ENCODE data around the gene ZC3H10.
"Not testable (repeated sequence)": the region's sequence is repeated elsewhere in the genome, so short reads cannot be mapped to it uniquely, and the experiment has no call there.

Gene ZC3H10, protein sequence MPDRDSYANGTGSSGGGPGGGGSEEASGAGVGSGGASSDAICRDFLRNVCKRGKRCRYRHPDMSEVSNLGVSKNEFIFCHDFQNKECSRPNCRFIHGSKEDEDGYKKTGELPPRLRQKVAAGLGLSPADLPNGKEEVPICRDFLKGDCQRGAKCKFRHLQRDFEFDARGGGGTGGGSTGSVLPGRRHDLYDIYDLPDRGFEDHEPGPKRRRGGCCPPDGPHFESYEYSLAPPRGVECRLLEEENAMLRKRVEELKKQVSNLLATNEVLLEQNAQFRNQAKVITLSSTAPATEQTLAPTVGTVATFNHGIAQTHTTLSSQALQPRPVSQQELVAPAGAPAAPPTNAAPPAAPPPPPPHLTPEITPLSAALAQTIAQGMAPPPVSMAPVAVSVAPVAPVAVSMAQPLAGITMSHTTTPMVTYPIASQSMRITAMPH

DNA sequence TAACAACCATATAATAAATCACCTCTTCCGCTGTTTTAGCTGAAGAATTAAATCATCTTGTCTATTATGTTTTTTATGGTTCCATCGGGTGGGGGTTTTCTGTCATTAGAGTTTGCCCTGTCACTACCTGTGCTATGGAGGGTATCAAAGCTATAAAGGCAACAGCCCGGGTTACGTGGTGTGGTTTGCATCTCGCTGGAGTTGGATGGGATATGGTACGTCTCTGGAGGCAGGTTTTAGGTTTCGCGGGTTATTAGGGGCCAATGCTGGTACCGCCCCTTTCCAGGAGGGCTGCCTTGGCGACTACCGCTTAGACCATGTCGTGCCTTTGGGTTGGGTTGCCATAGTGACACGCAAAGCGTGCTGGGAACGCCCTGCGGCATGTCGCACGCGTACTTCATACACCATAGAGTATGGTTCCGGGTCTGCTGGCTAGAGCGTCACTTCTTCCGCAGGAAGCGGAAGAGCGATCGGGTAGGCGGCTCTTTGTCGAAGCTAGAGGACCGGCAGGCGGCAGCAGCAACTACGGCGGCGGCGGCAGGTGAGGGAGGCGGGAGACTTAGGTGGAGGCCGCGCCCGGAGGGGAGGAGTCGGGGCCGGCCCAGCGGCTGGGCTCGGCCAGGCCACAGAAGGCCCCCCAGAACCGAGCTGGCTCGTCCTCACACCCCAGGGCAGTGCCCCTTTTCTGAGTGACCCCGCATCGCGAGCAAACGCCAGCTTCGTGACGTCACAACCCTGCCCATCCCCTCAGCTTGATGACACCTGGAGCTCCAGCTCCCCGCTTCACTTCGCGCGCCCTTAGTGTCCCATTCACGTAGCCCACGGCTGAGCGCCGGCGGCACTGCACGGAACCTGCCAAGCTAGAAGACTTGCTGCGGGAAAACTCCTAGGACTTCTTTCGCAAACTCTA lies at the start of gene ZC3H10:
TSS of gene ZC3H10 (plus strand) at position 489 of the 910 bp plus-strand sequence. CDS start 2,297 bp downstream, outside the sequence.
- DNase-seq (ENCODE audit: low read depth) = peak; percentile 99

- no peak for DNase-seq (ENCODE audit: low read depth)
Observed at GRCh38 chr12:56071648-56072047, 46.4 kb upstream of the ZC3H10 start.

DNA sequence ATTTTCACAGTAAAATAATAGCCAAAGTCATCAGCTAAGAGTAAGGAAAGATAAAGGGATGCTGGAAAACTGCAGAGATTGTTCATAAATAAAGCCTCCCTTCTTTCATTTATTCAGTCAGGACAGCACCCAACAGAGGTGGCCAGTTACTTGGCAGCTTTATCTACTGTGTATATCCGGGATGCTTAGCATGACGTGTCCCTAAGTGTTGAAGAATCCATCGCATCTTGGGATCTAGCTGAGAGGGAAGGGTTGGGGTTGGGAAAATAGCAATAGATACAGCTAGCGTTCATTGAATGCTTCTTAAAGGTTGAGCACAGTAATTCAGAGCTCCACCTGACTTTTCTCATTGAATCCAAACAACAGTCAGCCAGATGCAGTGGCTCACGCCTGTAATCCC lies 43.7 kb upstream of the ZC3H10 start:
- no peak for DNase-seq (ENCODE audit: low read depth)

DNA sequence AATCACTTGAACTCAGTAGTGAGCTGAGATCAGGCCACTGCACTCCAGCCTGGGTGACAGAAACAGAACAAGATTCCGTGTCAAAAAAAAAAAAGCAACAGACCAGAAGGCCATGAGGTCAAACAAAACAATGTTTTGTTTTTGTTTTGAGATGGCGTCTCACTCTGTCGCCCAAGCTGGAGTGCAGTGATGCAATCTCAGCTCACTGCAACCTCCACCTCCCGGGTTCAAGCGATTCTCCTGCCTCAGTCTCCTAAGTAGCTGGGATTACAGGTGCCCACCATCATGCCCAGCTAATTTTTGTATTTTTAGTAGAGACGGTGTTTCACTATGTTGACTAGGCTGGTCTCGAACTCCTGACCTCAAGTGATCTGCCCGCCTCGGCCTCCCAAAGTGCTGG lies 40.1 kb upstream of the ZC3H10 start:
- not testable (repeated sequence) for DNase-seq (ENCODE audit: low read depth)

DNA sequence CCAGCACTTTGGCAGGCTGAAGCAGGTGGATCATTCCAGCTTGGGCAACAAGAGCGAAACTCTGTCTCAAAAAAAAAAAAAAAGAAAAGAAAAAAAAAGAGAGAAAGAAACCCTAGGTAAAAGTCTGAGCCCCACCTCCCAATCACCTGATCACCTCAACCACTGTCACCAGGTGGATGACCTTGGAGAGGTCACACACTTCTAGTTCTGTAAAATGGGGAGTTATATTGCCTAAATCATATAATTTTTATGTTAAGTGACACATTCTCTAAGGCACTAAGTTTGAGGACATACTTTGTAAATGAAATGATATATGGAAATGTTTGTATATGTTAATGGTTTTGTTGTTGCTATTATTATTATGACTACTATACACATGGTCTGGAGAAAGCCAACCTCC lies 39.6 kb upstream of the ZC3H10 start:
- no peak for DNase-seq (ENCODE audit: low read depth)

DNA sequence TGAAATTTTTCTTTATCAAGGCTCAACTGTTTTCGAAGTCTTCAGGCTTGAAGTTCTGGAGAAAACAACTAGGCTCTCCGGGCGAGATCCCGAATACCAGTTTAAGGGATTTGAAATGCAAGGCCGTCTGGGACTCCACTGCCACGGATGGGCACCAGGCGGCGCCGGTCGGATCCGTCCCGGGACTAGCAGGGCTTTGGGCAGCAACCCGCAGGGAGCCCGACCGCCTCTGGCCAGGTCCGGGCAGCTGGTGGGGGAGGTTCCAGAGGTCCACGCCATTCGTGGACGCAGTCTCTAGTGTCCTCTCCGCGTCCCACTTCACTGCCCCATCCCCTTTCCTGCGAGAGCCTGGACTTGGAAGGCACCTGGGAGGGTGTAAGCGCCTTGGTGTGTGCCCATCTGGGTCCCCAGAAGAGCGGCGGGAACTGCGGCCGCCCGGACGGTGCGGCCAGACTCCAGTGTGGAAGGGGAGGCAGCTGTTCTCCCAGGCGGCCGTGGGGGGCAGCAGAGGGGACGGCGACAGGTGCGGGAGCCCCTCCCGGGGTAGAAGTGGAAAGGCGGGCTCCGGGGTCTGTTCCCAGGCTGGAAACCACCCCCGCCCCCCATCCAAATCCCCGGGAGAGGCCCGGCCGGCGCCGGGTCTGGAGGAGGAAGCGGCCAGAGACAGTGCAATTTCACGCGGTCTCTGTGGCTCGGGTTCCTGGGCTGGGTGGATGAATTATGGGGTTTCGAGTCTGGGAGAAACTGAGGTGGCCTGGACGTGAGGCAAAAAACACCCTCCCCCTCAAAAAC lies 38.9 kb upstream of the ZC3H10 start:
- peak; percentile 69 for DNase-seq (ENCODE audit: low read depth)

DNA sequence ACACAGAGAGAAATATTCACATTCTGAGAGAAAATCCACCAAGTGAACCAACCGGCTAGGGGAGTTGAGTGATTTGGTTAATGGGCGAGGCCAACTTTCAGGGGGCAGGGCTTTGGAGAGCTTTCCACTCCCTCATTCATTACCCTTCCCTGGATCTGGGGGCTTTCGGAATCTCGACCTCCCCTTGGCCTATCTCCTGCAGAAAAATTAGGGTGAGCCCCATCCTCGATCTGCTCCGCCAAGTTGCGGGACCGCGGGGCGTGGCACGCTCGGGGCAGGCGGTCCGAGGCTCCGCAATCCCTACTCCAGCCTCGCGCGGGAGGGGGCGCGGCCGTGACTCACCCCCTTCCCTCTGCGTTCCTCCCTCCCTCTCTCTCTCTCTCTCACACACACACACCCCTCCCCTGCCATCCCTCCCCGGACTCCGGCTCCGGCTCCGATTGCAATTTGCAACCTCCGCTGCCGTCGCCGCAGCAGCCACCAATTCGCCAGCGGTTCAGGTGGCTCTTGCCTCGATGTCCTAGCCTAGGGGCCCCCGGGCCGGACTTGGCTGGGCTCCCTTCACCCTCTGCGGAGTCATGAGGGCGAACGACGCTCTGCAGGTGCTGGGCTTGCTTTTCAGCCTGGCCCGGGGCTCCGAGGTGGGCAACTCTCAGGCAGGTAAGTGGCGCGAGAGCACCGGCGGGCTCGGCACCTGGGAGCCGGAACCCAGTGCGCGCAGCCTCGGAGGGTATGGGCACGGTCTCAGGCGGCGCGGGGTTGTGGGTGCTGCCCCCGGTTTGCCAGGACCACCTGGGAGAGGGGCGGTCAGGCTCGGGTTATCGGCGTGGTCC lies 38.1 kb upstream of the ZC3H10 start, which contains the start of gene ERBB3:
TSS of gene ERBB3 (plus strand) at position 443 of the 833 bp plus-strand sequence. CDS start at position 579, 136 bp downstream.
- DNase-seq (ENCODE audit: low read depth) = peak; percentile 48

GRCh38 chr12:56080556-56081138 lies 37.4 kb upstream of the ZC3H10 start:
- no peak for DNase-seq (ENCODE audit: low read depth)

- no peak for DNase-seq (ENCODE audit: low read depth)
Observed at GRCh38 chr12:56081393-56082347, 36.4 kb upstream of the ZC3H10 start.

GRCh38 chr12:56082382-56082781 lies 35.7 kb upstream of the ZC3H10 start:
- no peak for DNase-seq (ENCODE audit: low read depth)

- no peak for DNase-seq (ENCODE audit: low read depth)
Observed at GRCh38 chr12:56082967-56083366, 35.1 kb upstream of the ZC3H10 start.

DNA sequence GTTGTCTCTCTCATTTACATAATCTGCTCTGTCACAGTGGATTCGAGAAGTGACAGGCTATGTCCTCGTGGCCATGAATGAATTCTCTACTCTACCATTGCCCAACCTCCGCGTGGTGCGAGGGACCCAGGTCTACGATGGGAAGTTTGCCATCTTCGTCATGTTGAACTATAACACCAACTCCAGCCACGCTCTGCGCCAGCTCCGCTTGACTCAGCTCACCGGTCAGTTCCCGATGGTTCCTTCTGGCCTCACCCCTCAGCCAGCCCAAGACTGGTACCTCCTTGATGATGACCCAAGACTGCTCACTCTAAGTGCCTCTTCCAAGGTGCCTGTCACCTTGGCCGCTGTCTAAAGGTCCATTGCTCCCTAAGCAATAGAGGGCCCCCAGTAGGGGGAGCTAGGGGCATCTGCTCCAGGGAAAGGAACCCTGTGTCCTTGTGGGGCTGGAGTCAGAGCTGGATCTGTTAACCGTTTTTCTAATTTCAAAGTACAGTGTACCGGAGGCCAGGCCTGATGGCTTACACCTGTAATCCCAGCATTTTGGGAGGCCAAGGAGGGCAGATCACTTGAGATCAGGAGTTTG lies 33.0 kb upstream of the ZC3H10 start:
- no peak for DNase-seq (ENCODE audit: low read depth)

DNA sequence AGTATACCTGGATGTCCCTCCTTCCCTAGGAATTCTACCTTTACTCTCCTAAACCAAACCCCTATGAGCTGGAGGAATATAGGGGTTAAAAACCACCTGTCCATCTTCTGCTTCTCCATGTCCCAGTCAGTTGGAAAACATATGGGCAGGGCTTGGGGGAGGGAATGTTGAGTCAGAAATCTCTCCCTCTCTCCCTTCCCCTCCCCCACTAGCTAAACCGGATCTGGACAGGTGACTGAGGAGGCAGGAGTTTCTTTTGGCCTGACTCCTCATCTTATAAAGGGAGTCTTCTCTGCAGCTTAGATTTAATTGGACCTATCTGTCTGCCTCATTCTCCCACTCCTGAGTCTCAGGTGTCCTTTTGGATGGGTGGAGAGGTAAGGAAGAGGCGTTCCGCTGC lies 32.0 kb upstream of the ZC3H10 start:
- DNase-seq (ENCODE audit: low read depth) = no peak

DNA sequence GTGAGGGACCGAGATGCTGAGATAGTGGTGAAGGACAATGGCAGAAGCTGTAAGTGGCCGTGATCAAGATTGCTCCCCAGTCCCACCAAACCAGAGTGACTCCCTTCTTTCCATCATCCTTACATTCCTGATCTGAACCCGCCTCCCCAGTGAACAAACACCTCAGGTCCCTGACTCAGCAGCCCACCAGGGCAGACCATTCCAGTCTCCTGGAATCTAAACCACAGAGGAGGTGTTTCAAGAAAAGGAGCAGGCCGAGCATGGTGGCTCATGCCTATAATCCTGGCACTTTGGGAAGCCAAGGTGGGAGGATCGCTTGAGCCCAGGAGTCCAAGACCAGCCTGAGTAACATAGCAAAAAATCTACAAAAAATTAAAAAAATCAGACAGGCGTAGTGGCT lies 31.5 kb upstream of the ZC3H10 start:
- DNase-seq (ENCODE audit: low read depth) = no peak

- no peak for DNase-seq (ENCODE audit: low read depth)
Observed at GRCh38 chr12:56087220-56087619, 30.8 kb upstream of the ZC3H10 start.

GRCh38 chr12:56097738-56098137 lies 20.3 kb upstream of the ZC3H10 start:
- no peak for DNase-seq (ENCODE audit: low read depth)

DNA sequence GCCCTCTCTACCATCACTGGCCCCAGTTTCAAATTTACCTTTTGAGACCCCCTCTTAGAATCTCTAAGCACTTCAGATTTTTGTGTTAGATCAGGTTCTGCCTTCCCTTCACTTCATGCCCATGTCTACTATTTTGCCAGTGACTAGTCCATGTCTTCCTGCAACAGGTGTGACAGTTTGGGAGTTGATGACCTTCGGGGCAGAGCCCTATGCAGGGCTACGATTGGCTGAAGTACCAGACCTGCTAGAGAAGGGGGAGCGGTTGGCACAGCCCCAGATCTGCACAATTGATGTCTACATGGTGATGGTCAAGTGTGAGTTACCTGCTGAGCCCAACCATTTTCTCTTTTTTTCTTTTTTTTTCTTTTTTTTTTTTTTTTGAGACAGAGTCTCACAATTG lies 19.5 kb upstream of the ZC3H10 start:
- no peak for DNase-seq (ENCODE audit: low read depth)

- no peak for DNase-seq (ENCODE audit: low read depth)
Observed at GRCh38 chr12:56099787-56100186, 18.3 kb upstream of the ZC3H10 start.

DNA sequence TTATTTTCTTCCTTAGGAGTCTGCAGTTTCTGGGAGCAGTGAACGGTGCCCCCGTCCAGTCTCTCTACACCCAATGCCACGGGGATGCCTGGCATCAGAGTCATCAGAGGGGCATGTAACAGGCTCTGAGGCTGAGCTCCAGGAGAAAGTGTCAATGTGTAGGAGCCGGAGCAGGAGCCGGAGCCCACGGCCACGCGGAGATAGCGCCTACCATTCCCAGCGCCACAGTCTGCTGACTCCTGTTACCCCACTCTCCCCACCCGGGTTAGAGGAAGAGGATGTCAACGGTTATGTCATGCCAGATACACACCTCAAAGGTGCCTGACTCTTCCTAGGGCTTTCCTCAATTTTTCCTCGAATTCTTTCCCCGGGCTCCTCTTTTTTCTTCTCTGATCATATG lies 17.0 kb upstream of the ZC3H10 start:
- DNase-seq (ENCODE audit: low read depth) = no peak

All from fibroblast of the conjunctiva (primary cell).